ENCODE data around the gene NRXN3.

NRXN3 gene

DNA sequence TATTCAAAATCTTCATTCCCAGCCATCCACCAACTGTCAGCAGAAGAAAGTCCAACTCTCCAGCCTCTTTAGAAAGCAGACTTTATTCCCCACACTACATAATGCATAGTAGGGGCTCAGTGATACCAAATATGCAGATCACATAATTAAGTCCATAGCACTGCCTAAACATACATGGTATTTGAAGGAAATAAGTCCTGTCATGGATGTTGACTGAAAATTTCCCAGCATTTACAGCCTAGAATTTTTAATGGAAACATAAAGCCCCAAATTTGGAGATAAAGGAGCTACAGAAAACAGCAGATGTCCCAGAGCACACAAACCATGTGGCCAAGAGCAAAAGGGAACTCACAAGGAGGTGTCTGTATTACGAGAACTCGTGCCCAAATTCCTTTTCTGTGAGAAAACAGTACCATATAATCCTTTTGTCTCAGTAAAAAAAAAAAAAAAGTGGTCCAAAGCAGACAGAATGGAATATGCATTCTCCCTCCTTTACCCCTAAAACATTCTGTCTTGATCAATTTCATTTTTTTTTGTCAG is 920.5 kb downstream of the NRXN3 start:
- H3K27ac ChIP-seq (ENCODE audit: low read depth, low read length, poor library complexity, severe bottlenecking) = no peak overlapping the region
- no peaks in the 10 kb centered on the region for H3F3A ChIP-seq (ENCODE audit: insufficient read depth, low read length)
- H3K4me2 ChIP-seq (ENCODE audit: low read length) = no peak overlapping the region
- TF ChIP-seq, protein P1, sequence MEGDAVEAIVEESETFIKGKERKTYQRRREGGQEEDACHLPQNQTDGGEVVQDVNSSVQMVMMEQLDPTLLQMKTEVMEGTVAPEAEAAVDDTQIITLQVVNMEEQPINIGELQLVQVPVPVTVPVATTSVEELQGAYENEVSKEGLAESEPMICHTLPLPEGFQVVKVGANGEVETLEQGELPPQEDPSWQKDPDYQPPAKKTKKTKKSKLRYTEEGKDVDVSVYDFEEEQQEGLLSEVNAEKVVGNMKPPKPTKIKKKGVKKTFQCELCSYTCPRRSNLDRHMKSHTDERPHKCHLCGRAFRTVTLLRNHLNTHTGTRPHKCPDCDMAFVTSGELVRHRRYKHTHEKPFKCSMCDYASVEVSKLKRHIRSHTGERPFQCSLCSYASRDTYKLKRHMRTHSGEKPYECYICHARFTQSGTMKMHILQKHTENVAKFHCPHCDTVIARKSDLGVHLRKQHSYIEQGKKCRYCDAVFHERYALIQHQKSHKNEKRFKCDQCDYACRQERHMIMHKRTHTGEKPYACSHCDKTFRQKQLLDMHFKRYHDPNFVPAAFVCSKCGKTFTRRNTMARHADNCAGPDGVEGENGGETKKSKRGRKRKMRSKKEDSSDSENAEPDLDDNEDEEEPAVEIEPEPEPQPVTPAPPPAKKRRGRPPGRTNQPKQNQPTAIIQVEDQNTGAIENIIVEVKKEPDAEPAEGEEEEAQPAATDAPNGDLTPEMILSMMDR (IDR thresholded peaks at IDR 0.05; ENCODE audit: low read length) = no peak
- no peak for TF ChIP-seq EZH2 (IDR thresholded peaks at IDR 0.05; ENCODE audit: borderline replicate concordance, low read length)
- H3K79me2 ChIP-seq (ENCODE audit: insufficient read depth, low read length) = no peaks in the 10 kb centered on the region
- no peaks in the 10 kb centered on the region for H3K9me2 ChIP-seq (ENCODE audit: low read depth, low read length)
- no peaks in the 10 kb centered on the region for H4K20me1 ChIP-seq (ENCODE audit: insufficient read depth, low read length)
- H3K36me3 ChIP-seq (ENCODE audit: insufficient read depth, low read length) = no peaks in the 10 kb centered on the region
- H3K9me3 ChIP-seq (ENCODE audit: low read length) = no peaks in the 10 kb centered on the region
- no peaks in the 10 kb centered on the region for H3K27me3 ChIP-seq (ENCODE audit: insufficient read depth, low read length)
- H2AFZ ChIP-seq (ENCODE audit: low read length) = no peak overlapping the region
- no peaks in the 10 kb centered on the region for H3K4me1 ChIP-seq (ENCODE audit: insufficient read depth, low read length, severe bottlenecking)
- no peak overlapping the region for H3K4me3 ChIP-seq (ENCODE audit: low read depth, low read length, poor library complexity, severe bottlenecking)
- no peak overlapping the region for H3K9ac ChIP-seq (ENCODE audit: low read length)

DNA sequence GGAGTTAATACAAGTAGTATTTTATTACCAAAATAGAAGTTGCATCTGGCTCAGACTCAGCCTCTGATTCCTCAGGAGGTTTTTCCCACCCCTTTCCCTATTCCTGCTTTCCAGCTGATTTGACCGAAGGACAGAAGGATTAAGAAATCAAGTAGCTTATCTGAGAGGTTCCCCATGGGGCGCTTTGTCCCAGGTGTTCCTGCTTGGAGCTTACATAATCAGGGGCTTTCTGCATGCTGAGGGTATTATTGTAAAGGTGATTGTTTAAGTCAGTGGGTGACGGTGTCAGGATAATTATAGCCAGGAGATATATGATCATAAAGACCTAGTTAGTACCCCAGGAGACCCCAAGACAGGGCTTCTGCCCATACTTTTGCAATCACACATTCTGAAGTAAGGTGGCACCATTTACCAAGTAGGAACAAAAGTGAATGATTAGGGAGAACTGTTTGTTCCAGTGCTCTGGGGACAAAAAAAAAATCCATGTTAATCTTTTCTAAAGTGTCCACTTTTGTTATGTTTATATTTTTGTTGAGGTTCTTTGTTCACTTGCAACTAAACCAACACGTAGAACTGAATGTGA is 921.3 kb downstream of the NRXN3 start:
- H3K27me3 ChIP-seq (ENCODE audit: insufficient read depth, low read length) = no peaks in the 10 kb centered on the region

DNA sequence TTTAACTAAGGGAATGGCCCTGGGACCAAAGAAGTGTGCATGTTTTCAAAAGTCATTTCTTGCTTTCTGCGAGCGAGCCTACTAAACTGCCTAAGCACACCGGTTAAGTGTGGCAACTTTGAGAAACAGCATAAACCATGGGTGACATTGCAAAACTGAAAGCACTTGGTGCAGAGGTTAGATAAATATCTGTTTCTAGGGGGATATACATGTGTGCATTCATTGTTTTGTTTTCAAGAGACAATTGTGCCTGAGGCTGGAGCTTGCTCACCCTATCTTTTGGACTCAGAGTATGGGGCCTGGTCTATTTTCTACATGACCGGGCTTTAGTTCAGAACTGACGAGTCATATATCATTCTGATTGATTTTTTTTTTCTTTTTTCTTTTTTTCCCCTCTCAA is 923.4 kb downstream of the NRXN3 start:
- H3K4me1 ChIP-seq (ENCODE audit: insufficient read depth, low read length, severe bottlenecking) = no peaks in the 10 kb centered on the region
- H3K4me2 ChIP-seq (ENCODE audit: low read length) = no peak overlapping the region
- no peak overlapping the region for H3K4me3 ChIP-seq (ENCODE audit: low read depth, low read length, poor library complexity, severe bottlenecking)
- H2AFZ ChIP-seq (ENCODE audit: low read length) = no peak overlapping the region
- no peaks in the 10 kb centered on the region for H3F3A ChIP-seq (ENCODE audit: insufficient read depth, low read length)
- no peaks in the 10 kb centered on the region for H3K9me3 ChIP-seq (ENCODE audit: low read length)
- H3K27ac ChIP-seq (ENCODE audit: low read depth, low read length, poor library complexity, severe bottlenecking) = no peak overlapping the region
- H3K9ac ChIP-seq (ENCODE audit: low read length) = no peak overlapping the region
- H3K36me3 ChIP-seq (ENCODE audit: insufficient read depth, low read length) = no peaks in the 10 kb centered on the region
- no peaks in the 10 kb centered on the region for H3K79me2 ChIP-seq (ENCODE audit: insufficient read depth, low read length)
- no peaks in the 10 kb centered on the region for H4K20me1 ChIP-seq (ENCODE audit: insufficient read depth, low read length)
- no peaks in the 10 kb centered on the region for H3K27me3 ChIP-seq (ENCODE audit: insufficient read depth, low read length)
- TF ChIP-seq EZH2 (IDR thresholded peaks at IDR 0.05; ENCODE audit: borderline replicate concordance, low read length) = no peak
- TF ChIP-seq, protein P1 (IDR thresholded peaks at IDR 0.05; ENCODE audit: low read length) = no peak
- H3K9me2 ChIP-seq (ENCODE audit: low read depth, low read length) = no peaks in the 10 kb centered on the region

More for the DNA sequence above, 921.3 kb downstream of the NRXN3 start:
- H3K36me3 ChIP-seq (ENCODE audit: insufficient read depth, low read length) = no peaks in the 10 kb centered on the region
- no peak overlapping the region for H2AFZ ChIP-seq (ENCODE audit: low read length)
- H3K9me2 ChIP-seq (ENCODE audit: low read depth, low read length) = no peaks in the 10 kb centered on the region
- no peaks in the 10 kb centered on the region for H3K79me2 ChIP-seq (ENCODE audit: insufficient read depth, low read length)
- H4K20me1 ChIP-seq (ENCODE audit: insufficient read depth, low read length) = no peaks in the 10 kb centered on the region
- no peaks in the 10 kb centered on the region for H3K9me3 ChIP-seq (ENCODE audit: low read length)
- no peaks in the 10 kb centered on the region for H3K4me1 ChIP-seq (ENCODE audit: insufficient read depth, low read length, severe bottlenecking)
- no peak overlapping the region for H3K27ac ChIP-seq (ENCODE audit: low read depth, low read length, poor library complexity, severe bottlenecking)
- H3K4me3 ChIP-seq (ENCODE audit: low read depth, low read length, poor library complexity, severe bottlenecking) = no peak overlapping the region
- H3K9ac ChIP-seq (ENCODE audit: low read length) = no peak overlapping the region
- no peak for TF ChIP-seq EZH2 (IDR thresholded peaks at IDR 0.05; ENCODE audit: borderline replicate concordance, low read length)
- TF ChIP-seq, protein P1 (IDR thresholded peaks at IDR 0.05; ENCODE audit: low read length) = no peak
- no peak overlapping the region for H3K4me2 ChIP-seq (ENCODE audit: low read length)
- H3F3A ChIP-seq (ENCODE audit: insufficient read depth, low read length) = no peaks in the 10 kb centered on the region

Measured in OCI-LY1 (cell line).